Stimulated activated CD8-positive, alpha-beta memory T cell treated with anti-CD3 and anti-CD28 coated beads, Interleukin-12 subunit alpha, Interleukin-12 subunit beta, amount 100 ng/mL, for 1 hour (primary cell): ENCODE measurements around the gene CYS1.
"Not testable (repeated sequence)": the region's sequence is repeated elsewhere in the genome, so short reads cannot be mapped to it uniquely, and the experiment has no call there.

Source experiments
- DNase-seq: peaks from one replicate; pipeline ENCODE4 v3.0.0-alpha.2; 2020; ENCODE audit warnings: low read depth

CYS1 gene, protein sequence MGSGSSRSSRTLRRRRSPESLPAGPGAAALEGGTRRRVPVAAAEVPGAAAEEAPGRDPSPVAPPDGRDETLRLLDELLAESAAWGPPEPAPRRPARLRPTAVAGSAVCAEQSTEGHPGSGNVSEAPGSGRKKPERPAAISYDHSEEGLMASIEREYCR

DNA sequence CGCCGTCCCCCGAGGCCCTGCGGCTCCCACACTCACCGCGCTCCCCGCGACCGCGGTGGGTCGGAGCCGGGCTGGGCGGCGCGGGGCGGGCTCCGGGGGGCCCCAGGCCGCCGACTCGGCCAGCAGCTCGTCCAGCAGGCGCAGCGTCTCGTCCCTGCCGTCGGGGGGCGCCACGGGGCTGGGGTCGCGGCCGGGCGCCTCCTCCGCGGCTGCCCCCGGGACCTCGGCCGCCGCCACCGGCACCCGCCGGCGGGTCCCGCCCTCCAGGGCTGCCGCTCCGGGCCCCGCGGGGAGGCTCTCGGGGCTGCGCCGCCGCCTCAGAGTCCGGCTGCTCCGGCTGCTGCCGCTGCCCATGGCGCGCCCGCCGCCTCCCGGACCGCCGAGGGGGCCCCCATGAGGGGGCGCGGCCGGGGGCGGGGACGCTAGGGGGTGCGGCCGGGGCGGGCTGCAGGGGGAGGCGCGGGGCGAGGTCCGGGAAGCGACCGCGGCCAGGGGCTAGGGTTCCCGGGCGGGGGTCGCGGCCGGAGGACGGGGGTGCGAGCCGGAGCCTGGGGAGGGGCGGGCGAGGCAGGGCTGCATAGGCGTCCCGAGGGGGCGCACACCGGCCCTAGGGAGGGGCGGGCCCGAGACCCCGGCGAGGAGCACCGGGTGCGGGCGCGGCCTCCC is at the start of gene CYS1:
CYS1 (minus strand) TSS at position 542 of the 666 bp plus-strand sequence; CDS start at position 354, 188 bp downstream.
- DNase-seq, result no peak

DNA sequence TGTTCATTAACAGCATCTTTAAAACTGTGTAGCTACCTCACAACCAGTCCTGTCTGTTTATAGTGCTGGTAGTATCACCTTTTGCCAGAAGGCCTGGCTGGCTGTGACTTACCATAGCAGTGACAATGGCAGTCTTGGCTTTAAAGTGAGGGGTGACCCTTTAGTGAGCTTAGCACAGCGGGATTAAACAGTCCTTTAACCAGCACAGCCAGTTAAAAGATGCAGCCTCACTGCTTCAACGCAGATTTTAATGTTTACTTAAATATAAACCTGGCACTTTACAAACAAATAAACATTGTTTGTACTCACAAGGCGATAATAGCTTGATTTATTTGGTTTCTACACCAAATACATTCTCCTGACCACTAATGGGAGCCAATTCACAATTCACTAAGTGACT is 49.3 kb upstream of the CYS1 start:
- no peak for DNase-seq

DNA sequence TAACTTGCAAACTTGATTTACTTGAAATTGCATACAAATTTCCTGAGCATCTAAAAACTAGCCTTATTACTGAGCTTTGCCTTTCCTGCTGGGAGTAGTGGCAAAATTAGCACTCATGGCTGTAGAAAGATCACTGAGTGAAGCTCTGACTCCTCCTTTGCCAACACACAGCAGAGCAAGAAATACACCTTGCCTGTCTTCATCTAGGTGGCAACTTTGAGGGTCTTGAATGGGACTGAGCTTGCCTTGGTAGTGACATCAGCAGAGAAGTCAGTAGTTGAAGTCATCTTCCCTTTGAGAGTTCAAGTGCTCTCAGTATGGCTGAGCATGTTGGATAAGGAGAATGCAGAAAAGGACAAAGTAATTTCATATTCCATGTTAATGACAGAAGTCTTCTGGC is 48.2 kb upstream of the CYS1 start:
- DNase-seq, result no peak

DNA sequence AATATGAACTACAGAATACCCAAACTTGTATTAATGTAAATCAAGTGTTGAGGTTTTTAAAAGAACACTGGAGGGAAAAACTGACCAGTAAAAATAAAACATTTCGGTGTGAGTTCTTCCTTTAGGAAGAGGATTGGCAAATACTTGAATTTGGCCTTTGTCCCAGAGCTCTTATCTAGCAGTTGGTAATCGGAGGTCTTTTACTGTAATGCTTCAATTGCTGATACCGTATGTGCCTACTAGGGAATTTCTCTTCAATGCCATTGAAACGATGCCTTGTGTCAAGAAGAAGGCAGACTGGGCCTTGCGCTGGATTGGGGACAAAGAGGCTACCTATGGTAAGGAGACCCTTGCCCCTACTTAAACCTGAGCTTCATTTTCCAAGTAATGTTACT is 46.4 kb upstream of the CYS1 start:
- DNase-seq, result no peak

DNA sequence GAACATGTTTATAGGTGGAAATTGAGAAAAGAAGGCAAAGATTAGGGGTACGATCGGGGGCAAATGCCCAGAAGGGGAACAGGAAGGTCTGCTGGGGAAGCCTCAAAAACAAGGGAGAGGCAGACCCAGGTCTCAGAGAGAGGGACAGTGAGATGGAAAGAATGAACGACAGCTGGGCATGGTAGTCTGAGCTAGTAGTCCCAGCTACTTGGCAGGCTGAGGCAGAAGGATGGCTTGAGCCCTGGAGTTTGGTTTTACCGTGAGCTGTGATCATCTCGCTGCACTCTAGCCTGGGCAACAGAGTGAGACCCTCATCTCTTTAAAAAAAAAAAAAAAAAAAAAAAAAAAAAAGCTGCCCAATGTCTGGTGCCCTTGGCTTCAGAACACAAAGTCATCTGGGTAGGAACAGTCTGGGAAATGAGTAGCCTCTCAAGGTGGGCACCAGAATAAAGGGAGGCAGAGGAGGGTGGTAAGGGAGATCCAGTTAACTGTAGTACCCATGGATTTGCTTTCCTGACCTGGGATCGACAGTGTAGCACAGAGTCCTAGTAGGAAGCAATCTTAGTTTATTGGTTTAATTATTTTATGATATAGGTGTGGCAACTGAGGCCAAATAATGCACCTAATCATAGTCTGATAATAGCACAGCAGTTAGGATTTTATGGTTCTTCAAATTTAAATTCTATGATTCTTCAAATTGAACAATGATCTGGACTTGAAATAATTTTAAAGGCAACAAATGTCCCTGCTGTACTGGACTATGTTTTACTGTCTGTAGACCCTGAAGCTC is 45.8 kb upstream of the CYS1 start:
- no peak for DNase-seq

DNA sequence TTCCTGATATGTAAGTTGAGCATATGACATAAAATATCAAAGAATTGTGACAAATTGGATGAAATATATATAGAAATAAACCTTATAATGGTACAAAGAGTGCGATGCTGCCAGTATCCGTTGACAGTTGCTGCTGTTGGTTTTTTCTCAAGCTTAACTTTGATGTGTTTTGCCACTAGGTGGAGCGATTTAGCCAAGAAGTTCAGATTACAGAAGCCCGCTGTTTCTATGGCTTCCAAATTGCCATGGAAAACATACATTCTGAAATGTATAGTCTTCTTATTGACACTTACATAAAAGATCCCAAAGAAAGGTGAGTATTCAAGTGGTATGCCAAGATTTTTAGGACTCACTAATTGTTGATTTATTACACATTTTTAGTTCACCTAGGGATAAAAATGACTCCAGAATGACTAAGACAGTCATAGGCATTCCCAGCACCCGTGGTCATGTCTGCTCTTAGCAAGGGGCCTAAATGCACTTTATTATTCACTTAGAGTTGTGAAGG is 44.4 kb upstream of the CYS1 start:
- DNase-seq, result no peak

DNA sequence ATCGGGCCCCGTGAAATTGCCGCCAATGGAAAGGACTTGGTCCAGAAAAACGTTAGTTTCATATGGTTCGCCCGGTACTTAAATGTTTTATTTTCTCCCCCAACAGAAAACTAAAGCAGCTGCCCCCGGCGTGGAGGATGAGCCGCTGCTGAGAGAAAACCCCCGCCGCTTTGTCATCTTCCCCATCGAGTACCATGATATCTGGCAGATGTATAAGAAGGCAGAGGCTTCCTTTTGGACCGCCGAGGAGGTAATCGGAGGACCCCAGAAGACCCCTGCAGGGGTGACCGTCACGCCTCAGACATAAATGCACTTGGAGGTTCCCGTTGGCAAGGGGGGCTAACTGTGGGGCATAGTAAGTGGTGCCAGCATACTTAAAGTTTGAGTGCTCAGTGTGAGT is 43.1 kb upstream of the CYS1 start:
- DNase-seq, result no peak

DNA sequence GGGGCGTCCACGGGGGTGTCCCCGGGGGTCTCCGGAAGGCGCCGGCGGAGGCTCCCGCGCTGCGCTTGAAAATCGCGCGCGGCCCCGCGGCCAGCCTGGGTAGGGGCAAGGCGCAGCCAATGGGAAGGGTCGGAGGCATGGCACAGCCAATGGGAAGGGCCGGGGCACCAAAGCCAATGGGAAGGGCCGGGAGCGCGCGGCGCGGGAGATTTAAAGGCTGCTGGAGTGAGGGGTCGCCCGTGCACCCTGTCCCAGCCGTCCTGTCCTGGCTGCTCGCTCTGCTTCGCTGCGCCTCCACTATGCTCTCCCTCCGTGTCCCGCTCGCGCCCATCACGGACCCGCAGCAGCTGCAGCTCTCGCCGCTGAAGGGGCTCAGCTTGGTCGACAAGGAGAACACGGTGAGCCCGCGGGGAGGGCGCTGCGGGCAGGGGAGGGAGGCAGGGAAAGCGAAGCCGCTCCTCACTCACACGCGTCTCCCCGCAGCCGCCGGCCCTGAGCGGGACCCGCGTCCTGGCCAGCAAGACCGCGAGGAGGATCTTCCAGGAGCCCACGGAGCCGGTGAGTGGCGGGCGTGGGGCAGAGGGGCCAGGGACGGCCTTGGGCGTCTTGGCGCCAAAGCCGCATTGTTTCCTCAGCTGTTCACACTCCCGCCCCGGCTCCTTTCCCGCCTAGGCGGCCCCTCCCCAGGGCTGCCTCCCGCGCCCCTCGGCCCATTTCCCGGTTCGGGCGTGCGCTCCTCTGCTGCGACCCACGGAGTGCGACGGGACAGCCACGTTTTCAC is 42.5 kb upstream of the CYS1 start, which contains the start of gene RRM2:
RRM2 (plus strand) TSS at position 240 of the 781 bp plus-strand sequence; CDS start at position 300, 60 bp downstream.
- peak; percentile 79 for DNase-seq

DNA sequence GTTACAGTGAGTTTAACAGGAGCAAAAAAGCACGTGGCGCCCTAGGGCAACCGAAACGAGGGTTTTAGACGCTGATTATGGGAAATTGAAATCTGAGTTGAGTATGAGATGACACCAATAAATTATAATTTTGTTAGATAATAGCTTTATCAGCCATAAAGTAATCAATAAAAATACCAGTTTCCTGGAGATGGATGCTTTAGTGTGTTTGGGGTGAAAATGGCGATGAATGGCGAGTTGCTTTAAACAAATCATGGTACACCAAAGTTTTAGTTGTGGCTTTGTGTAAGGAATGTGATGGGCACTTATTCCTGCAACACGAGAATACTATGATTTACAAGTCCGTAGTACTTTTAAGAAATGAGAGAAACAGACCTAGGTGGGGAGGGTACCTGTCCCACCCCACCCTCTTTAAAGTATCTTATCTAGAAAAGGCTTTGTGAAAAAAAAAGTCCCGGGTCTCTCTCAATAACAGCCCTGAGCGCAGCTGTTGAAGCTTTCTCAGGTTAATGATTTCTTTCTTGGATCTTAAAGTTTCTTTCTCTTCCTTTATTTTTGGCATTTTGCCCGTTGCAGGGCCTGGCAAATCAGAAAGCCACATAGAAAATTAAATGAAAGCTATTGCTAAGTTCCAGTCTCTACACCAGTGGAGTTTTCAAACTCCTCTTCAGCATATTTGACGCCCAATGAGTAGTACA is 40.8 kb upstream of the CYS1 start:
- DNase-seq, result no peak

DNA sequence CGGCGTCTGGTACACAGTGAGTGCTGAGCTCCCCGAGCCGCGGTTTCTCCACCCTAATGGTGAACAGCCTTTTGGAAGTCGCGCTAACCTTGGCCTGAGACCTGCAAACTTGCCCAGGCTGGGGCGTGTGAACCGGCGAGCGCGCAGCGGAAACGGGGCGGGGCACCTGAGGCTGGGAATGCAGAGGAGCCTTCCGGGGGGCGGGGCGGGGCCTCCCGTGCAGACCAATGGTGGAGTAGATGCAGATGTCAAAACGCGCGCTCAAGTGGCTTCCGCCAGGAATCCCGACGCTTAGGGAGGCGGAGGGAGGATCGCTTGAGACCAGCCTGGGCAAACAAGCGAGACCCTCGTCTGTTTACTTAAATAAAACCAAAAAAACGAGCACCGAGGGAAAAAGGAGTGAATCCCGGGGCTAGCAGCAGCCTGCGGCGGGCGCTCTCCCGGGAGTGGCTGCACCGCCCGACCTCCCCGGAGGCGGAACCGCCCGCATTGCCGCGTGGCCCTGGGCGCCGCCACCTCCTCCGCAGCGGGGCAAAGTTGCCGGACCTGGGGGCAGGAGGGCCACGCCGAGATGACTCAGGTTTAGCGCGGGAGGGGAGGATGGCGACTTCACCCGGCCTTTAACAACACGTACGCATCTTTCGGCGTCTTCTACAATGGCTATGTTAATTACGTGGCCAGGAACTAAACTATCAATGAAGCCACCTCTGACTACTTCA is 40.1 kb upstream of the CYS1 start:
- peak; percentile 86 for DNase-seq

DNA sequence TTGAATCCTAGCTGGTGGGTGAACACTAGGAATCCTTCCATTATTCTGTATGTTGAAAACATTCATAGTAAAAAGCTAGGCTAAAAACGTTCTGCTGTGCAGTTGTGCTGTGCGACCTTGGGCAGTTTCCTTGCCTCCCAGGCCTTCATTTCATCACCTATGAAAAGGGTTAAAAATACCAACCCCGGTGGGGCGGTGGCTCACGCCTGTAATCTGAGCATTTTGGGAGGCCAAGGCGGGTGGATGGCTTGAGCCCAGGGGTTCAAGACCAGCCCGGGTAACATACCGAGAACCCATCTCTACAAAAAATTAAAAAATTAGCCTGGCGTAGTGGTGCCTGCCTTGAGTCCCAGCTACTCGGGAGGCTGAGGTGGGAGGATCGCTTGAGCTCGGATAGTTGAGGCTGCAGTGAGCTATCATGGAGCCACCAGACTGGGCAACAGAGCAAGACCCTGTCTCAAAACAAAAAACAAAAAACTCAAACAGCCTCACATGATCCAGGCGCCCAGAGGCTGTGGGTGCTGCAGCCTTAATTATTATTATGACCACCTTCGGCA is 39.5 kb upstream of the CYS1 start:
- DNase-seq, result no peak

DNA sequence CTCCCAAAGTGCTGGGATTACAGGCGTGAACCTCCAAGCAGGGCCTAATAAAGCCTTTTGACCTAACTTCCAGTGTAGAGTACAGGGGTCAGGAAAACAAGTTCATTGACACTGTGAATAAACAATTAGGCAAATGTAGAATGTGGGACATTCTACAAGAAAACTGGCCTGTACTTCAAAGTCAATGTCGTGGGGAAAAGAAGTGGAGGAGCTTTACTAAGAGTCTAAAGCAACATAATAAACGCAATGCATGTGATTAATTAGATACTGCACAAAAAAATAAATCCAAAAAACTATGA is 38.8 kb upstream of the CYS1 start:
- DNase-seq, result no peak

DNA sequence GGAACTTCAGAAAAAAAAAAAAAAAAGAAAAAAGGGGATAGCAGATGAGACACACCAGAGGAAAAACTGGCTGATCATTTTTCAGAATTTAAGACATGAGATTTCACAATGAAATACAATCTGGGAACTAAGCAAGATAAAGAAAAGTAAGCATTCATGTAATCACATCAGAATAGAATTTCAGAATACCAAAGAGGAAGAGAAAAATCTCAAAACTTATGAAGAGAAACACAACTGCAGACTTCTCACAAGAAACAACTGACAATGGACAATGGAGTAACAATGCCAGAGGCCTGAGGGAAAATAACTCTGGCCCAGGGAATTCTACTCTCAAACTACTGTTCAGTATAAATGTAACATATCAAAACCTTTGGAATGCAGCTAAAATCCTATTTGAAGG is 29.1 kb upstream of the CYS1 start:
- no peak for DNase-seq

DNA sequence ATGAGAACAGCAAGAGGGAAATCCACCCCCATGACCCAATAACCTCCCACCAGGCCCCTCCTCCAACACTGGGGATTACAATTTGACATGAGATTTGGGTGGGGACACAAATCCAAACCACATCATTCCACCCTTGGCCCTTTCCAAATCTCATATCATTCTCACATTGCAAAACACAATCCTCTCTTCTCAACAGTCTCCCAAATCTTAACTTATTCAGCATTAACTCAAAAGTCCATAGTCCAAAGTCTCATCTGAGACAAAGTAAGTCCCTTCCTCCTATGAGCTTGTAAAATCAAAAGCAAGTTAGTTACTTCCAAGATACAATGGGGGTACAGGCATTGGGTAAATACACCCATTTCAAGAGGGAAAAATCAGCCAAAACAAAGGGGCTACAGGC is 24.7 kb upstream of the CYS1 start:
- DNase-seq, result not testable (repeated sequence)

DNA sequence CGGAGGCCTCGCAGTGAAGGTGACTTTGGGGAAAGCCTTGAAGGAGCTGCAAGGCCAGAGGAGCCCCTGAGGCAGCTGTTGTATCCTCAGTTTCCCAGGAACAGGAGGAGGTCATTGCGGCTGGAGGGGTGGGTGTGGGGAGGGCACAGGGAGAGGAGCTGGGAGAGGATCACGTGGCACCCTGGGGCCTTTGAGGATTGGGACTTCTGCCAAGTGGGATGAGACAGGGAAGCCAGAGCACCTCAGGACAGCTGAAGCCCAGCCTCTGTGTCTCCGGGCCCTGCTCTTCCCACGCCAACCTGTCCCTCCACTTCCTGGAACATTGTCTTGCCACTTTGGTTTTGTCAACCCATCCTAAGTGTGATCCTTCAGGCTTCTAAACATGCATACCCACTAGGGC is 23.0 kb upstream of the CYS1 start:
- no peak for DNase-seq

DNA sequence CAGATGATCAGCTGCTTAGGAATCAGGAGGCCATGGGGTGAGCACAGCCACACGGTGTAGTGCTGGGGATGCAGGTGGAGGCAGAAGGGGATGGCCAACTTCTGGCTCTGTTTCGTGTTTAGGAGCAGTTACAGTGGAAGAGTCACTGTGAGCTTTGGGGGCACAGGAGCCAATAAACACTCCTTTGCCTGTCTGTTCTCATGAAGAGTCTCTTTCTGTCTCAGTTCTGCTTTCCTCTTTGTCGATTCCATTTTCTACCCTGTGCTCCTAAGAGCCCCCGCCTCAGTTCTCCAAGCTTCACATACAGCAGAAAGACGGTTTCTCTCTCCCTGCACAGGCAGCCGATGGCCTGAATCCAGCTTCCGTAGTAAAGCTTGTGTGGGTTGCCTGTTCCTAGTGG is 21.3 kb upstream of the CYS1 start:
- no peak for DNase-seq

DNA sequence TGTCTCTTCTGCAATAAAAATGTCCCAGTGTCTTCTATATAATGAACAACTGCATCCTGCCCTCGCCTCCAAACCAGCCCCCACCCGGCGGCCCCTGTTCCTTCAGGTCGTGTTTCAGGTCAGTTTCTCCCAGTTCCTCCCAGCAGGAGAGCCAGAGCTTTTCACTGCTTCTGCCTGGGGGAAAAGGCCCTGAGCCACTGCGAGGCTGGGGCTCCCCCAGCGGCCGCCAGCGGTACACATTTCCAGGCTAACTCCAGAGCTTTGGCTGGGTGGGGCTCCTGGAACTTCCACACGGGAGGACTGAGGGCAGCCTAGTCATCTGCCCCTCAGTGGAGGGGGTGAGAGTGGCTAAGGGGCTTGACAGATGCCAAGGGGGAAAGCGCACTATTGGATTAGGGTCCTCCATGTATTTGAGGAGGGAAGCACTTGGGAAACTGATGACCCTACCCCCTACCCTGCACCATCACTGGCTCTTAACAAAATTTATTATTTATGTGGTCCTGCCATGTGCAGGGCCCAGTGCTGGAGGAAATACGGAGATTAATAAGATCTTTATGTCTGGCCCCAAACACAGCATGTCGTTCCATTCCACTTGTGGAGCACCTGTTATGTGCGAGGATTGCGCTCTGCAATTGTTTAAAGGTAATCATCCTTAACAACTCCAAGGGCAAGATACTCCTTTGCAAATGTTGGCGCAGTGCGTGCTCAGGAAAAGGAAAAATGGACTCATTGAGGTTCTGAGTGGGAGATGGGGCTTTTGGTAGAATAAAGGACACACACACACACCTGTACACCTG is 17.3 kb upstream of the CYS1 start:
- no peak for DNase-seq

DNA sequence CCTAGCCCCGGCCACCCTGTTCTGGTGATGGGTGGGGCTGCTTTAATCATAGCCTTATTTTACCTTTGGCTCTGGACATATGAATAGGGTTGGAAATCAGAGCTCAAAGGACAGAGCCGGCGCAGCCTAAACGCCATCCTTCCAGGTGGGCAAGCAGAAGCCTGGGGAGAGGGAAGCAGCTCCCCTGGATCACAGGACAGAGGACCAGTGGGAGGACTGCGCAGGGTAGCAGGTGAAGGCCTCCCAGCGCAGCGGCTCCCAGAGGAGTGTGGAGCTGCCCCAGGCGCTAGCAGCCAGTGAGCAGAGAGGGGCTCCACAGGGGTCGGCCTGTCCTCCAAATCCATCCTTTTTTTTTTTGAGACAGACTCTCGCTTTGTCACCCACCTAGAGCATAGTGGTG is 16.4 kb upstream of the CYS1 start:
- DNase-seq, result no peak

DNA sequence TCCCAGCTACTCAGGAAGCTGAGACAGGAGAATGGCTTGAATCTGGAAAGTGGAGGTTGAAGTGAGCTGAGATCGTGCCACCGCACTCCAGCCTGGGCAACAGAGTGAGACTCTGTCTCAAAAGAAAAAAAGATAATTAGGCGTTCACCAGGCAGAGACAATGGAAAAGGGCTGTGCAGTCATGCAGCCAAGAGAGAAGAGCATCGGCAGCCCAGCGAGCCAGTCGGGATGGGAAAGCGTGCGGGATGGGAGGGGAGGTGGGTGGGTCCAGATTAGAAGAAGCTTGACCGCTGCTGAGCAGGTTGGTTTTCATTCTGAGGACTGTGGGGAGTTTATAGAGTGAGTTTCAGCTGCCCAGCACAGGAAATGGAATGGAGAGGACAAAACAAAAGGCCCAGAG is 15.0 kb upstream of the CYS1 start:
- DNase-seq, result no peak

DNA sequence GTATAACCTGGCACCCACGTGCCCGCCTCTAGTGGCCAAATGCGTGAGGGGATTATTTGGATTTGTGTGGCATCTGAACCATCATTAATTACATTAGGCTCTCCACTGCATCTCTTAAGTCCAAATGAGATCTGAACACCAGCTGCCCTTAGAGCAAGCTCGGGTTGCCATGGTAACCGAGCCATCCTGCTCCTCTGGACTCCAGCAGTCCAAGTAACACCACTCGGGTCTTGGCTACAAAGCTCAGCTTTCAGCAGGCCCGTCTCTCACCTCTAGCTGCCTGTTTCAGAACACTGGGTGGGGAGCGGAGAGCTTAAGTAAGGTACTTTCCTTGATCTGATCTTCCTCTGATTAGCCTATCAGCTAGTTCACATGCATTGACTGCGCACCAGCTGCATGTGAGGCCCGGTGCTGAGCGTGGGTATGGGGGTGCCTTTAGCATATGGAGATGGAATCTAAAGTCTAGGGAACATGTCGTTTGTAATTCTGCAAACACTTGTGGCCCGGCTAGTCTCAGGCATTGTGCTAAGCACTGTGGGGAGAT is 14.1 kb upstream of the CYS1 start:
- DNase-seq, result no peak
